Glomerular endothelial cell (primary cell): ENCODE measurements around the gene LRRC53. TPM values are rescaled to one million over a fixed set of nuclear protein-coding genes. Genes with fewer than 3 reads are reported as not detected.
A peak's percentile ranks its signal among the peaks of the same experiment; 100 is the strongest.

Experiments used
- DNase-seq: peaks from one replicate; pipeline ENCODE4 v3.0.0-alpha.2; 2011; ENCODE audit warnings: low read depth, low spot score; ENCODE audit errors: extremely low read depth
- total RNA-seq: library from RNA; depleted of rRNA; stranded (reverse); fragments of >200 nt; gene quantifications from 2 replicates; pipeline ENCODE4 v1.2.3, GENCODE V29; 2015

Gene LRRC53
- total RNA-seq, 1 donor from 2014 or later: not detected

- no peak for DNase-seq
These were observed 8.1 kb downstream of the LRRC53 start for GRCh38 chr1:74504125-74504932.

- no peak for DNase-seq
These were observed 9.6 kb downstream of the LRRC53 start for GRCh38 chr1:74502858-74503257.

GRCh38 chr1:74502432-74502831, 10.0 kb downstream of the LRRC53 start:
- no peak for DNase-seq

DNA sequence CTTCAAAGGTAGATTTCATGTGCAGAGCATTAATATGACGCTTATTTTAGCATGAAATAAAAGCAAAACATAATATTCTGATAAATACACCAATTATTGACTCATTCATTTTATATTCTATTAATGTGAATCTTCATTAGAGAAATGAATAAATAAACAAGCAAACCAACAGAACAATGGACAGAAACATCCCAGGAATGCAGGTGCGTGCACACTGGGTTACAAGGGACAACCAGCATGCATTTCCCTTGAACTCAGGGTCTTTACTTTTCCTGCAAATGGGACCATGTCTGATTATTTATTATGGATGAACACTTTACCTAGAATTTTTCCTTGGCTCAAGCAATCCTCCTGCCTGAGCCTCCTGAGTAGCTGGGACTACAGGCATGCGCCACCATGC, 13.5 kb downstream of the LRRC53 start:
- no peak for DNase-seq

- no peak for DNase-seq
These were observed 15.7 kb downstream of the LRRC53 start for GRCh38 chr1:74496669-74497068.

DNA sequence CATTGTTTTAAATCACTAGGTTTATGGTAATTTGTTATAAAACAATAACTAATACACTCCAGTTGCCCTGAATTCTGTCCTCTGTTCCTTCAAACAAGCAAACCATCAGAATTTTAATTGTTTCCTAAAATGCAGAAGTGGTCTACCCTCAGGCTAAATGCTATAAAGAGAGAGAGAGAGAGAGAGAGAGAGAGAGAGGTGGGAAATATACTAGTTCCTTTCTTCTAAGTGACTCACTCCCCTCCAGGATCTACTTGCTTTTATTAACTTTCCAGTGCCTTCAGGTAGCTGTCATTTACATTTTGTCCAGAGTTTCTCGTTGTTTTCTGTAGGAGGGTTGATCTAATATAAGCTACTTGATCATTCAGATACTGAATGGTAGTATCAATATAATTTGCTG, 26.4 kb downstream of the LRRC53 start:
- DNase-seq: no peak

DNA sequence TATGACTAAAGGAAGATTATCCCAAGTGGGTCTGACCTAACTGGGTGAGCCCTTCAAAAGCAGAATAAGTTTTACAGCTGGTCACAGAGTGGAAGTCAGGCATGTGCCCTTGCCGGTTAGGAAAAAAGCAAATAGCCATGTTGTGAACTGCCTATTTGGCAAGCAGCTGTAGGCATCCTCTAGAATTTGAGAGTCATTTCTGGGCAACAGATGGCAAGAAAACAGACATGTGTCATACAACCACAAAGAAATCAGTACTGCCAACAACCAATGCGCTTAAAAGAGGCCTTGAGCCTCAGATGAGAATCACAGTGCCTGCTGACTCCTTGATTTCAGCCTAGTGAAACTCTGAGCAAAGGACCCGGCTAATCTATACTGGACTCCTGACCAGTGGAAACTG, 26.8 kb downstream of the LRRC53 start:
- DNase-seq: no peak

GRCh38 chr1:74481607-74482006, 30.8 kb downstream of the LRRC53 start:
- DNase-seq: no peak

GRCh38 chr1:74480068-74480467, 32.3 kb downstream of the LRRC53 start:
- DNase-seq: no peak

- DNase-seq: no peak
These were observed 33.4 kb downstream of the LRRC53 start for GRCh38 chr1:74478979-74479378.

GRCh38 chr1:74474585-74474984, 37.8 kb downstream of the LRRC53 start:
- DNase-seq: no peak

GRCh38 chr1:74471470-74471869, 40.9 kb downstream of the LRRC53 start:
- DNase-seq: no peak

GRCh38 chr1:74470936-74471335, 41.5 kb downstream of the LRRC53 start:
- no peak for DNase-seq

GRCh38 chr1:74470251-74470650, 42.2 kb downstream of the LRRC53 start:
- DNase-seq: no peak

- DNase-seq: peak; percentile 12
These were observed 43.3 kb downstream of the LRRC53 start for GRCh38 chr1:74468982-74469603.

- no peak for DNase-seq
These were observed 44.5 kb downstream of the LRRC53 start for GRCh38 chr1:74467786-74468377.

GRCh38 chr1:74465193-74465681, 47.2 kb downstream of the LRRC53 start:
- DNase-seq: no peak

DNA sequence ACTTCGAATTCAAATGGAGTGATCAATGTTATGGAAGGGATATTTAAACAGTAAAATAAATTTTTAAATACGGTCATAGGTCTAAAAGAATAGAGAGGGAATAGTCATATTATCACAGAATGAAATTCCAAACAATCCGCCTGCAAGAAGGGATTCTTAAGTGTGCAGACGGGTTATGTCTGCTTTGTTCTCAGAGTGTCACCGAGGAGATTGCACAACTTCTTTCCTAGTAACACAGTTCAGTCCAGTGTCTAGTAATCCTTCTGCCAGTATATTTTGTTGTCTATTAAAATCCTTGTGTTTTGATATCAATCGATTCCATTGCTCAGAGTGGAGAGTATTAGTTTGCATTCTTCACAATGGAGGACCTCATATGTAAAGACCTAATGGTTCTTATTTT, 48.4 kb downstream of the LRRC53 start:
- no peak for DNase-seq

DNA sequence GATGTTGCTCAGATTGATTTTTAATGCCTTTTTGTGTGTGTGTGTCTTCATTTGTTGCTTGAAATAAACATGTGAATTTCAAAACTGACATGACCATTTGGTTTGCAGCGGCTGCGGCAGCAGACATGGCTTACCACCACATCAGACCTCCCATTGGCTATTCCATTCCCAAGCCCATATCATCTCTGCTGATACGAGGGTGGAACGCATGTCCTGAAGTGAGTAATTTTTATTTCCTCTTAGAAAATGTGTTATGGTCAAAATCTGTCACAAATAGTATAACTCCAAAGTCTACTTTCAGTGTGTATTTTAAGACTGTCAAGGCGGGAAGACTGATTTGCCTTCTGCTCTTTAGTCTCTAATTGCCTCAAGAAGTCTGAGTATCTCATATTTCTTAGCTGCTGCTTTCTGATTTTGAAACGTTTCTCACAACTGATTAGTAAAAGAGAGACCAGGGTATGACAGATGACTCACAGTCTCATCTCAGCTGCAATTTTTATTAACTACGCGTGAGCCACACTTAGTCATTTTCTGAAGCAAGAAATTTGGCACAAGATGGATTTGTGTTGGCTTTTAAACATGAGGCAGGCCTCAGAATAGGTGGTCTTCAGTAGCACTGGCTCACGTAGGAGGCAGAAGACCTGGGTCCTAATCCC, 49.0 kb downstream of the LRRC53 start:
- no peak for DNase-seq

DNA sequence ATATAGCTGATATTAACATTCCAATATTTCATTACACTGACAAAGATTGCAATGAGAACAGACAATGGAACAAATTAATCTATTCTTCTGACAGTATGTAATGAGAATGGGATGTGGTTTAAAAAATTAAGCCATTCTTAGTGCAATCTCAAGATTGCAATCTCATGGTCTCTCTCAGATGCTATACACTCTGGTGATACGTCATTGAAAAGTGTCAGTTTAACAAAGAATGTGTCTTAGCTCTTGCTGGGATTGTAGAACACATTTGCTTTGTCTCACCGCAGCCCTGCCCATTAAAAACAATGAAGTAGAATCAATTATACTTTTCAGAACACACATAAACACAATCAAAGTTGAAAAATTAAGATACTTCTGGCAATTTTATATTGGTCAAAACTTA, 55.2 kb downstream of the LRRC53 start:
- DNase-seq: no peak

GRCh38 chr1:74455390-74455789, 57.0 kb downstream of the LRRC53 start:
- DNase-seq: no peak
